Measurements from ENCODE around the gene COG4. TPM values are rescaled to one million over a fixed set of nuclear protein-coding genes. Genes with fewer than 3 reads are reported as not detected.

Gene COG4
- total RNA-seq, 2 experiments from 2014 or later, result 15.9 to 19.3 TPM

GRCh38 chr16:70510216-70510615, 13.1 kb downstream of the COG4 start:
- H3K4me3 ChIP-seq (ENCODE audit: low read length), result no peak overlapping the region
- Mint-ChIP-seq H3K36me3 (ENCODE audit: low read depth) (peaks cover 68% of the 10 kb centered on the region), H3K27ac (no peak overlapping the region), H3K9me3 (no peaks in the 10 kb centered on the region), H3K4me1 (ENCODE audit: low read depth) (peaks cover 9% of the 10 kb centered on the region), H3K4me3 (no peak overlapping the region), H3K27me3 (no peaks in the 10 kb centered on the region)
- intact Hi-C loops (cut with DNase I, micrococcal nuclease), result no loop called here
- no peaks in the 10 kb centered on the region for H3K9me3 ChIP-seq (ENCODE audit: control insufficient read depth in 1 of 2, insufficient read depth in 1 of 2, low read length in 2 of 2)
- ATAC-seq (ENCODE audit: poor library complexity) (no peak), DNase-seq (no peak)
- CTCF ChIA-PET, result no interaction called here
- POLR2A ChIA-PET, result interaction anchor here (2.6 kb wide), 1 partner anchor 13 kb away, joined by 7 read pairs; the partner anchor contains the start of gene COG4
- peaks cover 6% of the 10 kb centered on the region for H3K4me1 ChIP-seq (ENCODE audit: insufficient read depth, low read length)
- no peak overlapping the region for H3K27ac ChIP-seq (ENCODE audit: low read depth in 1 of 2, low read length in 2 of 2)
- no peak for TF ChIP-seq CTCF (IDR thresholded peaks at IDR 0.05)
- H3K27me3 ChIP-seq (ENCODE audit: control insufficient read depth in 1 of 2, insufficient read depth in 2 of 2, low read length in 2 of 2), result no peaks in the 10 kb centered on the region
- peaks cover 64% of the 10 kb centered on the region for H3K36me3 ChIP-seq (ENCODE audit: insufficient read depth, low read length)

GRCh38 chr16:70508752-70509151, 14.6 kb downstream of the COG4 start:
- H3K4me1 Mint-ChIP-seq (ENCODE audit: low read depth), result peaks cover 9% of the 10 kb centered on the region
- Histone ChIP-seq H3K4me3 (ENCODE audit: low read length) (no peak overlapping the region), H3K27me3 (ENCODE audit: control insufficient read depth in 1 of 2, insufficient read depth in 2 of 2, low read length in 2 of 2) (no peaks in the 10 kb centered on the region), H3K27ac (ENCODE audit: low read depth in 1 of 2, low read length in 2 of 2) (no peak overlapping the region), H3K4me1 (ENCODE audit: insufficient read depth, low read length) (peaks cover 6% of the 10 kb centered on the region), H3K9me3 (ENCODE audit: control insufficient read depth in 1 of 2, insufficient read depth in 1 of 2, low read length in 2 of 2) (no peaks in the 10 kb centered on the region), H3K36me3 (ENCODE audit: insufficient read depth, low read length) (peaks cover 54% of the 10 kb centered on the region)
- H3K4me3 Mint-ChIP-seq, result no peak overlapping the region
- ChIA-PET POLR2A (interaction anchor here (1.5 to 2.6 kb wide), 2 partner anchors 14 to 16 kb away, joined by 7 to 8 read pairs; partner anchors contain the start of gene COG4), CTCF (interaction anchor here (0.9 to 1.1 kb wide), 4 partner anchors 9 to 24 kb away, joined by 3 to 8 read pairs (median 4); partner anchors contain the start of genes COG4 and SF3B3)
- H3K27me3 Mint-ChIP-seq, result no peaks in the 10 kb centered on the region
- H3K27ac Mint-ChIP-seq, result peak overlapping the region; percentile 31
- no peaks in the 10 kb centered on the region for H3K9me3 Mint-ChIP-seq
- peak; percentile 49 for ATAC-seq (ENCODE audit: poor library complexity)
- peak in 3 of 14 experiments; percentile 41 to 53 (median 46) for DNase-seq
- peaks cover 64% of the 10 kb centered on the region for H3K36me3 Mint-ChIP-seq (ENCODE audit: low read depth)
- intact Hi-C loops (cut with DNase I, micrococcal nuclease), result no loop called here
- peak; percentile 41 for TF ChIP-seq CTCF (IDR thresholded peaks at IDR 0.05)

GRCh38 chr16:70496513-70496912, 26.8 kb downstream of the COG4 start:
- Histone ChIP-seq H3K4me3 (ENCODE audit: low read length) (no peak overlapping the region), H3K36me3 (ENCODE audit: insufficient read depth, low read length) (peaks cover 60% of the 10 kb centered on the region), H3K27ac (ENCODE audit: low read depth in 1 of 2, low read length in 2 of 2) (no peak overlapping the region), H3K9me3 (ENCODE audit: control insufficient read depth in 1 of 2, insufficient read depth in 1 of 2, low read length in 2 of 2) (no peaks in the 10 kb centered on the region), H3K27me3 (ENCODE audit: control insufficient read depth in 1 of 2, insufficient read depth in 2 of 2, low read length in 2 of 2) (no peaks in the 10 kb centered on the region), H3K4me1 (ENCODE audit: insufficient read depth, low read length) (no peaks in the 10 kb centered on the region)
- H3K27ac Mint-ChIP-seq, result no peak overlapping the region
- H3K4me1 Mint-ChIP-seq (ENCODE audit: low read depth), result no peaks in the 10 kb centered on the region
- ChIA-PET POLR2A (no interaction called here), CTCF (no interaction called here)
- peaks cover 73% of the 10 kb centered on the region for H3K36me3 Mint-ChIP-seq (ENCODE audit: low read depth)
- H3K9me3 Mint-ChIP-seq, result no peaks in the 10 kb centered on the region
- intact Hi-C loops (cut with DNase I, micrococcal nuclease), result no loop called here
- TF ChIP-seq CTCF (IDR thresholded peaks at IDR 0.05), result no peak
- ATAC-seq (ENCODE audit: poor library complexity), result no peak
- H3K4me3 Mint-ChIP-seq, result no peak overlapping the region
- H3K27me3 Mint-ChIP-seq, result no peaks in the 10 kb centered on the region
- no peak for DNase-seq
